Nucleus accumbens (tissue), 56 donors: ENCODE results near the gene TSPOAP1.

Source experiments
- DNase-seq, 56 donors: peaks; one replicate each; lab custom pipeline; 2025; lab: John Stamatoyannopoulos, UW

Gene TSPOAP1

DNA sequence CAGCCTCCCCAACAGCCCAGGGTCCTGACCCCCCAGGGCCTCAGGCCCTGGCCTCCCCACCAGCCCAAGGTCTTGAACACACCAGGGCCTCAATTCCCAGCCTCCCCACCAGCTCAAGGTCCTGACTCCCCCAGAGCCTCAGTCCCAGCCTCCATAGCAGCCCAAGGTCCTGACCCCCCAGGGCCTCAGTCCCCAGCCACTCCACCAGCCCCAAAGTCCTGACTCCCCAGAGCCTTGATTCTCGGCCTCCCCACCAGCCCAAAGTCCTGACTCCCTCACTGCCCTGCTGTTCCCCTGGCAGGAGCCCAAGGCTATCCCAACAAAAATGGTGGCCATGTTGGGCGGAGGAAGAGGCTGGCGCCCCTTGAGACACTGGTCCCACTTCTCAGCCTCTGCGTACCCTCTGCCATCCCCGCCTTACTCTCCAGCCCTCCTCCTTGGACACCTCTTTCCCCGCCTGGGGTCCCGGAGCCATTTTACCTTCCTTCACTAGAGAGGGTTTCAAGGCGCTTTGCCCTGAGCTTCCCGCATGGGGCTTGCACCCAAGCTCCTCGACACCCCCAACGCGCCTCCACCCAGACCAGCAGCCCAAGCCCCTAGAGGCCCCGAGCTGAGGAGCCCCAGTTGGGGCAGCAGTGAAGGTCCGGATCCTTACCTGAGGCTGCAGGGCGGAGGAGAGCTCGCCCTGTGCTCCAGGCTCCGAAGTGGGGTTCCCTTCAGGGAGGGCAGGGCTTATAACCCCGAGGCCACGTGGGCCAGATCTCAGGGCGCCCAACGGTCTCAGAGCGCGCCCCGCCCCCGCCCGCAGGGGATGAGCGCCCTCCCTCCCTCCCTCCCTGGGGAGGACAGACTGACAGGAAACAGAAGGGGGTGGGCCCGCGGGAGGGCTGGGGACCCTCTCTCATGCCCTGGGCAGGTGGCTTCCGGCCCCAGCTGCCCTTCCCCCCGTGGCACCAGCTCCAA is 3.5 kb upstream of the TSPOAP1 start:
- DNase-seq = peak in 14 of 56 donors; percentile 13 to 57 (median 27)

- peak in 1 of 56 donors; percentile 23 for DNase-seq
These were observed 2.6 kb upstream of the TSPOAP1 start for GRCh38 chr17:58330997-58331814.

DNA sequence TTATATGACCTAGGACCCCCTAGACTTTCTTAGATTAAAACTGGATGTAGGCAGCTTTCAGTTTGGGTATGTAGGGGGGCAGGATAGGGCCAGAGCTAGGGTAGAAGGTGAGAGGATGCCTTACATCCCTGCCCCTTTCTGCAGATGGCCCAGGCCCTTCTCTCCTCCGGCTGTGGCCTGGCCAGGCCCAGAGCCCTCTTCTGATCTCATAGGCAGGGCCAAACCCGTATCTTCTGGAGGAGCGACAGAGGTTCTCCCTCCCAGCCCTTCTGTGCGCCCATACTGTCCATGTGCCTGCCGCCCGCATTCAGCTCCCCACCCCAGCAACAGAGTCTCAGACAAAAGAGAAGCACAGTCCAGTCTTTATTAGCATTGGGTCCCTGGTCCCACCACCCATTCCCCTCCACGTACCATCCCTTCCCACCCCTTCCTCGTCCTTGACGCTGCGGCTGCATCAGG is 2.0 kb upstream of the TSPOAP1 start:
- DNase-seq = no peak

DNA sequence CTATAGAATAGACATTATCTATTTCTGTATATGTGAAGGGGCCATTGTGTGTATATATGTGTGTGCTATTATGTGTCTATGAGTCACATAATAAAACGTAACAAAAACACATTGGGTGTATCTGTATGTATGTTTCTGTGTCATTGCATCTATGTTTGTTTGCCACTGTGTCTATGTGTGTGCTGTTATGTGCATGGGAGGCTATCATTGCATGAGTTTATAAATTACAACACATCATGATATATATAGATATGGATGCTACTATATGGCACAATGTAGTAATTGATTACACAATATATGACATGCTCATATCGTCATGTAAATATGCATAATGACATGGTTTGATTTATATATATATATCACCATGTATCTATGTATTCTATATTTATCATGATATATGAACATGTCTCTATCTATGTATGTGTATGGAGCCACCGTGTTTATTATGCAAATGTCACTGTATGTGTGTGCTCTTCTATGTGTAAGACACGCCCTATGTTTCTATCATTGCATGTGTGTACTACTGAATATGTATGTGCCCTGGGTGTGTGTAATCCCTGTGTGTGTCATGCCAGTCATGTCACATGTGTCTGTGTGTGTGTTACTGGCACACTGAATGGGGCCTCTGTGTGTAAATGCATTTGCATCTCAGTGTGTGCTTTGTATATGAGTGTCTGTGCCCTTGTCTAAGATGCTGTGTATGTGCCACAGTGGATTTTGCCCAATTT is 1.4 kb upstream of the TSPOAP1 start:
- DNase-seq = no peak

DNA sequence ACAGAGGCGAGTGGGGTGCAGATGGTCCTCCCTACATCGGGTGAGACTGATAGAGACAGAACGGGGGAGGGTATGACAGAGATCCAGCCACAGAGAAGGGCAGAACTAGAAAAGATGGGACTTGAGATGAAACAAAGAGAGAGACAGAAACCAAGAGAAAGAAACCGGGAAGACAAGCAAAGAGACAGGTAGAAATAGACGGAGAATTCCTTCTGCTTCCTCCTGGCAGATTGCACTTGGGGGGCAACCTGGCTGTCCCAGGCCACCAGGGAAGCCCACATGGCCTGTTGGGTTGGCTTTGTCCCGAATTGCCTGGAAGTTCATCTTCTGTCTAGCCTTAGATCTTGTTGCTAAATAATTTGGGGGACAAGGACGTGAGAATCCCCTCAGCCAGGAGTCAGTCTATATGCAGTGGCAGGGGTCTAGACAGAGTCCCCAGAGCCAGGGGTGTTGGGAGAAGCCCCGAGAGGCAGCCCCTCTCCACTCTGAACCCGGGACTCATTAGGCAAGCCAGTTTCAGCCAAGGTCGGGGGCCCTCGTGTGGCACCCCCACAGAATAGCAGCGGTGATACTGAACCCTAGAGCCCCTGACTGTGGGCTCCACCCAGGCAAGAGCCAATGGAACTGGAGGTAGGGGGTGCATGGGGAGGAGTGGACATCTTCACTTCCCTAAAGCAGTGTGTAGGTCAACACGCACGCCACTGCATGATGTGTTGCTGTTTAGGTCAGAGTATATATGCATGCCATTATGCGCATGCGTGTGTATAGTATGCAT is 627 bp upstream of the TSPOAP1 start:
- peak in 25 of 56 donors; percentile 10 to 64 (median 31) for DNase-seq

DNA sequence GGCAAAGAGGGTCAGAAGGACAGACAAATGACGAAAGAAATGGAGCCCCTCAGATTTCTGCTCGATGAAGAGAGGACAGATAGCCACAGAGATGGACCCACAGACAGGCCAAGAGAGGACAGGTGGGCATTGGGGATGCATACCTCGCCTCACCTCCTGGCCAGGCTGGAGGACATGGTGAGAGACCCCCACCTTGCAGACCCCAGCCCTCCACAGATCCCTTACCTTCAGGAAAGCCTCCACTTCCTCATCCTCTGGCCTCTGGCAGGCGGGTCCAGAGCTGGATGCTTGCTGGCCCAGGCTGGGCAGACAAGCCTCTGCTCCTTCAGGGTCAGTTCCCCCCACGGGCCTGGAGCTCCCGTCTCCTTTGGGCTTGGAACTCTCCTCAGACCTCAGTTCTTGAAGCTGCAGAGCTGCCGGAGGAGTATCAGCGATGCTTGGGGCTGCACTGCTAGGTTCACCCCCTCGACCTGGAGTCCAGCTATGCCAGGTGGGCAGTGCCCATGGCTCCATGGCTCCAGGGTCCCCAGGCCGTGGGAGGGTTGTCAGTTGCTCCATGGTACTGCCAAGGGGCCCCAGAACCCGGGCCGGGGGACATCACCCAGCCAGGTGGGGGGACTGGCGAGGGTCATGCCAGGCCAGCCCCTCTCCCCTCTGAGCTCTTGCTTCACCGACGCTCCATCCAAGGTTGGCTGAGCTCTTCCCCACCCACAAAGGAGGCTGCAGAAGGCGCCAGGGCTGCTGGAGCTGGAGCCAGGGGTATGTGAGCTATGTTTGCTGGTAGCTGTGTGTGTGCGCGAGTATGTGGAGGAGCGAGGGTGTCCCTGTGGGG is 1.0 kb downstream of the TSPOAP1 start:
- peak in 1 of 56 donors; percentile 52 for DNase-seq

DNA sequence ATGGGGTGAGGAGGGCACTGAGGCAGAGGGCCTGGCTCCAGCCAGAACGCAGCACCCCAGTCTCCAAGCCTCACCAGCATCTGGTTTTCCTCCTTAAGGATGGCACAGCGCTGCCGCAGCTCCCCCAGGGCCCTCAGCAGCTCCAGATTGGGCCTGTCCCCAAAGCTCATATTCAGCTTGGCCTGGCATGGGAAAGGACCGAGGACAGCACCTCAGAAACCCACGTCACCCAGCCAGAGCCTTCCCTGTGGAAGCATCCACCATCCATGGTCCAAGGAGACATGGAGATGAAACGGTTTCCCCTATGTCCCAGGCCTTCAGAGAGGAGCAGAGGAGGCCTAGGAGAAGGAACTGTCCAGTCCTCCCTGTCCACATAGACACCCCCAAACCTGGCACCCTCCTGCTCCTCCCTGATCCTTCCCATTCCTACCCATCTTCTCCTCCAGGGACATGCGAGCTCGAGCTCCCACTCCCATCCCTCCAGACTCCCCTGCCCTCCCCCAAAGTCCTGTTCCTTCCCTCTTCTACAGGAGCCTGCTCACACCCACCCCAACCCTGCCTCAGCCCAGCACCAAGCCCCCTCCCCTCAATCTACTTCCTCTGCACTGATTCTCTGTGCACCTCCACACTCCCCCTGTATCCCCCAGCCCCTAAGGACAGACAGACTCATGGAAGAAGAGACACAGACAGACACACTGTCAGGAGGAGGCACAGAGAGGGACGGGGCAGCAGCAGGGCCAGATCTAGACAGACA is 1.8 kb downstream of the TSPOAP1 start:
- DNase-seq = no peak

DNA sequence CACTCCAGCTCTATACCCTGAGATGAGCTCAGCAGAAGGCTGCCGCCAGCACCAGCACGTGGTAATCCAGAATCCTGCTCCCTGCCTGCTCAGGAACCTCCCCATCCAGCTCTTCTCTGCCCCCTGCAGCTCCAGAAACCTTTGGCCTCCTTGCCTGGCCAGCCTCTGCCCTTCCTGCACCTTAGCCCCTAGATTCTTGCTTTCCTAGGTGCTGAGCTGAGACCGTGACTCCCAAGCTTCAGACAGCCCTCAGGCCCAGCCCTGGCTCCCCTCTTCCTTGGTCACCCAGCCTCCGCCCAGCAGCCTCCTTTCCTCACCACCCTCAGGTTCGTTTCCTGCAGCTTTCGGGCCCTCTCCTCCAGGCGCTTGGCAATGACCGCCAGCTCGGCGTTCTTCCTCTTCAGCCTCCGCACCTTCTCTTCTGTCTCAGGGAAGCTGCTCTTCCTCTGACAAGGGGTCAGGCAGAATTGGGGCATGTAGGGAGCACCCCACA is 2.6 kb downstream of the TSPOAP1 start:
- DNase-seq = peak in 22 of 56 donors; percentile 12 to 68 (median 38)

- DNase-seq = peak in 27 of 56 donors; percentile 13 to 73 (median 42)
These were observed 3.3 kb downstream of the TSPOAP1 start for GRCh38 chr17:58325289-58325726.

GRCh38 chr17:58324409-58325288 is 3.9 kb downstream of the TSPOAP1 start:
- DNase-seq = peak in 3 of 56 donors; percentile 7 to 47 (median 15)

- DNase-seq = no peak
These were observed 4.6 kb downstream of the TSPOAP1 start for GRCh38 chr17:58324056-58324408.

- no peak for DNase-seq
These were observed 5.1 kb downstream of the TSPOAP1 start for GRCh38 chr17:58323366-58324055.

GRCh38 chr17:58322581-58323185 is 5.9 kb downstream of the TSPOAP1 start:
- no peak for DNase-seq

GRCh38 chr17:58321571-58322525 is 6.7 kb downstream of the TSPOAP1 start:
- no peak for DNase-seq
